Ishikawa (cell line): Measurements from ENCODE around the gene ZNF804A.

Source experiments
- CEBPB ChIP-seq: IDR thresholded peaks from 2 replicates; pipeline ENCODE4 v1.6.1; 2012
- CREB1 ChIP-seq: IDR thresholded peaks from 2 replicates; pipeline ENCODE4 v1.6.1; 2012; ENCODE audit warnings: low read depth
- EGR1 ChIP-seq: IDR thresholded peaks from 2 replicates; pipeline ENCODE4 v1.6.1; 2012
- EP300 ChIP-seq: IDR thresholded peaks from 2 replicates; pipeline ENCODE4 v1.6.1; 2012; ENCODE audit warnings: borderline replicate concordance
- FOXM1 ChIP-seq: IDR thresholded peaks from 2 replicates; pipeline ENCODE4 v1.6.1; 2012; ENCODE audit warnings: low read depth, borderline replicate concordance
- NFIC ChIP-seq: IDR thresholded peaks from 2 replicates; pipeline ENCODE4 v1.6.1; 2012
- RAD21 ChIP-seq: IDR thresholded peaks from 2 replicates; pipeline ENCODE4 v1.6.1; 2012; ENCODE audit warnings: low read depth
- TAF1 ChIP-seq: IDR thresholded peaks from 2 replicates; pipeline ENCODE4 v1.6.1; 2012; ENCODE audit warnings: low read depth, mild to moderate bottlenecking
- TCF12 ChIP-seq: IDR thresholded peaks from 2 replicates; pipeline ENCODE4 v1.6.1; 2012; ENCODE audit warnings: low read depth
- TEAD4 ChIP-seq: IDR thresholded peaks from 2 replicates; pipeline ENCODE4 v1.6.1; 2012
- USF1 ChIP-seq: IDR thresholded peaks from 2 replicates; pipeline ENCODE4 v1.6.1; 2012
- YY1 ChIP-seq: IDR thresholded peaks from 2 replicates; pipeline ENCODE4 v1.6.1; 2012; ENCODE audit warnings: low read depth
- ZBTB7A ChIP-seq: IDR thresholded peaks from 2 replicates; pipeline ENCODE4 v1.6.1; 2012; ENCODE audit warnings: low read depth
- TF ChIP-seq, protein P1 (sequence below): IDR thresholded peaks from 2 replicates; pipeline ENCODE4 v1.6.1; 2012
- TF ChIP-seq, protein P2 (sequence below): IDR thresholded peaks from 2 replicates; pipeline ENCODE4 v1.6.1; 2012; ENCODE audit warnings: low read depth, mild to moderate bottlenecking

Gene ZNF804A

DNA sequence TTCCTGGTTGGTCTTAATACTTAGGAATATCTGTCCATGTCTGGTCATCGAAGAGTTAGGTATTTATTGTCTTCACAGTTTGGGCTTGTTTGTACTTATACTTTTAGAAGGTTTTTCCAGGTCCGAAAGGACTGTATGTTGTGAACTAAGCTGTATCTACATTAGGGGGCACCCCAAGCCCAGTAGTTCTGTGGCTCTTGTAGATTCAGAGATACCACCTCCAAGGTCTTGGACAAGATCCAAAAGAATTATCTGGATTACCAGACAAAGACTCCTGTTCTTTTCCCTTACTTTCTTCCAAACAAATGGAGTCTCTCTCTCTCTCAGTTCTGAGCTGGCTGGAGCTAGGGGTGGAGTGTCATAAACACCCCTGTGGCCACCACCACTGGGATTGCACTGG is 328.7 kb downstream of the ZNF804A start:
- TF ChIP-seq NFIC (no peak), ZBTB7A (no peak), TAF1 (no peak), RAD21 (no peak), EP300 (no peak), YY1 (no peak), CEBPB (no peak), CREB1 (no peak), TCF12 (no peak), TEAD4 (no peak)
- TF ChIP-seq, protein P1, sequence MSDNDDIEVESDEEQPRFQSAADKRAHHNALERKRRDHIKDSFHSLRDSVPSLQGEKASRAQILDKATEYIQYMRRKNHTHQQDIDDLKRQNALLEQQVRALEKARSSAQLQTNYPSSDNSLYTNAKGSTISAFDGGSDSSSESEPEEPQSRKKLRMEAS = no peak
- TF ChIP-seq, protein P2, sequence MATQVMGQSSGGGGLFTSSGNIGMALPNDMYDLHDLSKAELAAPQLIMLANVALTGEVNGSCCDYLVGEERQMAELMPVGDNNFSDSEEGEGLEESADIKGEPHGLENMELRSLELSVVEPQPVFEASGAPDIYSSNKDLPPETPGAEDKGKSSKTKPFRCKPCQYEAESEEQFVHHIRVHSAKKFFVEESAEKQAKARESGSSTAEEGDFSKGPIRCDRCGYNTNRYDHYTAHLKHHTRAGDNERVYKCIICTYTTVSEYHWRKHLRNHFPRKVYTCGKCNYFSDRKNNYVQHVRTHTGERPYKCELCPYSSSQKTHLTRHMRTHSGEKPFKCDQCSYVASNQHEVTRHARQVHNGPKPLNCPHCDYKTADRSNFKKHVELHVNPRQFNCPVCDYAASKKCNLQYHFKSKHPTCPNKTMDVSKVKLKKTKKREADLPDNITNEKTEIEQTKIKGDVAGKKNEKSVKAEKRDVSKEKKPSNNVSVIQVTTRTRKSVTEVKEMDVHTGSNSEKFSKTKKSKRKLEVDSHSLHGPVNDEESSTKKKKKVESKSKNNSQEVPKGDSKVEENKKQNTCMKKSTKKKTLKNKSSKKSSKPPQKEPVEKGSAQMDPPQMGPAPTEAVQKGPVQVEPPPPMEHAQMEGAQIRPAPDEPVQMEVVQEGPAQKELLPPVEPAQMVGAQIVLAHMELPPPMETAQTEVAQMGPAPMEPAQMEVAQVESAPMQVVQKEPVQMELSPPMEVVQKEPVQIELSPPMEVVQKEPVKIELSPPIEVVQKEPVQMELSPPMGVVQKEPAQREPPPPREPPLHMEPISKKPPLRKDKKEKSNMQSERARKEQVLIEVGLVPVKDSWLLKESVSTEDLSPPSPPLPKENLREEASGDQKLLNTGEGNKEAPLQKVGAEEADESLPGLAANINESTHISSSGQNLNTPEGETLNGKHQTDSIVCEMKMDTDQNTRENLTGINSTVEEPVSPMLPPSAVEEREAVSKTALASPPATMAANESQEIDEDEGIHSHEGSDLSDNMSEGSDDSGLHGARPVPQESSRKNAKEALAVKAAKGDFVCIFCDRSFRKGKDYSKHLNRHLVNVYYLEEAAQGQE = no peak

GRCh38 chr2:184936761-184937160 is 338.4 kb downstream of the ZNF804A start:
- TF ChIP-seq FOXM1 = no peak
- TF ChIP-seq NFIC = no peak
- no peak for TF ChIP-seq YY1
- no peak for TF ChIP-seq TCF12
- TF ChIP-seq, protein P1 = no peak
- TF ChIP-seq EP300 = no peak
- TF ChIP-seq TAF1 = no peak
- TF ChIP-seq ZBTB7A = no peak
- no peak for TF ChIP-seq CREB1
- no peak for TF ChIP-seq EGR1
- TF ChIP-seq, protein P2 = no peak
- TF ChIP-seq TEAD4 = no peak
- TF ChIP-seq CEBPB = no peak
- TF ChIP-seq USF1 = no peak
- TF ChIP-seq RAD21 = no peak

- TF ChIP-seq ZBTB7A (no peak), FOXM1 (no peak), EP300 (no peak)
These were observed 340.1 kb downstream of the ZNF804A start for GRCh38 chr2:184938221-184938985.

DNA sequence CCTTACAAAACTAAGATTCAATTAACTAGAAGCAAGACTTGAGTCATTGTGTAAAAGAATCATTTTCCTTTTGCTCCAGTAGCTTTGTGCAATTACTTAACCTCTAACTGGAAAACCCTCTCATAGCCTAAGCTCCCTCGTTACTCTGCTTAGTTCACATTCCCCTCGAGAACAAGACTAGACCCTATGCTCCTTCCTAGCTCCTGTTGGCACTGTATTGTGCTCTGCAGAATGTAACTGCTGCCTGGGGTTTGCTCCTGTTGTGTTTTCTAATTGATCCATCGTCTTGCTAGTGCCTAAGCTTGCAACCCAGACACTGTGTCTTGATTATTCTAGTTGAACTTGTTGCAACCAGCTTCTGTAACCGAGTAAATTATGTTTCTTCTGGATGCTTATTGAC is 347.0 kb downstream of the ZNF804A start:
- no peak for TF ChIP-seq TAF1
- TF ChIP-seq EGR1 = no peak
- TF ChIP-seq RAD21 = no peak
- TF ChIP-seq CEBPB = no peak
- TF ChIP-seq TCF12 = no peak
- no peak for TF ChIP-seq FOXM1
- TF ChIP-seq CREB1 = no peak
- TF ChIP-seq TEAD4 = no peak
- TF ChIP-seq USF1 = no peak
- no peak for TF ChIP-seq EP300
- TF ChIP-seq, protein P2 = no peak
- no peak for TF ChIP-seq NFIC
- TF ChIP-seq, protein P1 = no peak
- no peak for TF ChIP-seq YY1
- no peak for TF ChIP-seq ZBTB7A
